LoVo (cell line): ENCODE measurements around the gene COMMD10.
"Not testable (repeated sequence)": the region's sequence is repeated elsewhere in the genome, so short reads cannot be mapped to it uniquely, and the experiment has no call there.

Experiments
- DNase-seq: peaks from one replicate; pipeline ENCODE4 v3.0.0-alpha.2; 2016; ENCODE audit warnings: low spot score

COMMD10 gene

DNA sequence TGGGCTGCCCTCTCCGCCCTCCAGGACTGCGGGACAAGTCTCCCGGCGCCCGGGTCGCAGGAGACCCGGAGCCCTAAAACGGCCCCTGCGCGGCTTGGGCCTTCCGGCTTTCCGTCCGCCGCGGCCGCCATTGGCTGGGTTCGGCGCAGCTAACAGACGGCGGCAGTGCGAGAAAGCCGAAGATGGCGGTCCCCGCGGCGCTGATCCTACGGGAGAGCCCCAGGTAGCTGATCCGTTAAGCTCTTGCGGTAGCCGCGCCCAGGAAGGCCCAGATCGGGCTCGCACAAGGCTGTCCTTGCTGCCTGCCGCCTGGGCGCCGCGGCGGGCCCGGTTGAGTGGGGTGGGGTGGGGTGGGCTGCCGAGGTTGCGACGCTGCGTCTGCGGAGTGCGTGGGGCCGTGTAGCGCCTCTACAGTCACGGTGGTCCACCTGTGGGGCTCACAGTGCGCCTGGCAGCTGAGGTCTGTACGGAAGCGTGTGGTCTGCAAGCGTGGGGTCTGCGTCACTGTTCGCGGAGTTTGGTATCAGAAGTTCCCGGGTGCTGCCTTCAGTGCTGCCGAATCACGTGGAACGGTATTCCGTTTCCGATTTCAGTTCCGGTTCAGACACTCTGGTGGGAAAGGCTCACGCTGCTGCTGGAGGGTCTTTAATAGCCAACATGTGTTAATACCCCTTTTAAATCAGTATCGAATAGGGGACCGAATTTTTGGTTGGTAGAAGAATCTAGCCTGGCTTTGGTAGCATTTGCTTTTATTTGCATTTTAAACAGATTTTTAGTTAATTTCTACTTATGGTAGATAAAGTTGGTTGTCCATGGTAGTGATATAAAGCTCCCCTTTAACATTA, at the start of gene COMMD10:
TSS of gene COMMD10 (plus strand) at position 155 of the 845 bp plus-strand sequence.
- peak; percentile 84 for DNase-seq

DNA sequence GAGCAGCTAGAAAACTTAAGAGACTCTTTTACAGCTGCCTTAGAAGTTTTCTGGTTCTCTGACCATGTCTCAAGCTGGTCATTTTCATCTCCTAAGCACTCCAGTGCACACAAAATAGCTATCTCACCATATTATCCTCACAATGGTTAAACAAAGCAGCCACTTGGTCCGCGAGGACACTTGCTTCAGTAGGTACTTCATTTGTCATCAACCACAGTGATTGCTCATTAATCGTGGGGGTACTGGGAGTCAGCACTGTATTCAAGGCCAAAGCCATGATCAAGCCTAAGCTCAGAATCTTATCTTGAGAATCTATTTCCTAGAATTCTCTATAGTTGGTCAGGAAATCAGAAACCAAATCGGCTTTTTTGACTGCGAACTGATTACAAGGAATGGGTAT, 49.7 kb upstream of the COMMD10 start:
- no peak for DNase-seq

DNA sequence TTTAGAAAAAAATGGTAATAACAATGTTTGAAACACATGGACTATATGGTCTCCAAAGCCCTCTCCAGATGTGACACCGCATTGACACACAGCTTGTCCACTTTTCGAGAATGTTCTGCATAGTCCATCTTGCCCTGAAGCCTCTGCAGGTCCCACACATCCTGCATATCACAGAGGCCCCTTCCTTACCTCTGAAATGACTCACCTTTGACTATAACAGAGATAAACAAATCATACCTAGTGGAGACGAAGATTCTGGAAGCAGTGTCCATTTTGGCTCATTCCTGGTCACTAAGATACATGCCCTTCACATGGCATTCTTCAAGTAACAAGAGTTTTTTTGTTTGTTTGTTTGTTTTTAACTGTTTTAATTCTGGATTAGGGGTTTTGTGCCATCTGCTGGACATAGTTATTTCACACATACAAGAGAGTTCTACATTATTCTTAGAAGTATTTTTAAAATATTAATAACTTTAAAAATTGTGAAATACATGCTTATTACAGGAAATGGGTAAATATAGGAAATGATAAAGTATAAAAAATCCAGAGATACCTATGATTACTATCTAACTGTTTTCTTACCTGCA, 47.5 kb upstream of the COMMD10 start:
- DNase-seq: no peak

DNA sequence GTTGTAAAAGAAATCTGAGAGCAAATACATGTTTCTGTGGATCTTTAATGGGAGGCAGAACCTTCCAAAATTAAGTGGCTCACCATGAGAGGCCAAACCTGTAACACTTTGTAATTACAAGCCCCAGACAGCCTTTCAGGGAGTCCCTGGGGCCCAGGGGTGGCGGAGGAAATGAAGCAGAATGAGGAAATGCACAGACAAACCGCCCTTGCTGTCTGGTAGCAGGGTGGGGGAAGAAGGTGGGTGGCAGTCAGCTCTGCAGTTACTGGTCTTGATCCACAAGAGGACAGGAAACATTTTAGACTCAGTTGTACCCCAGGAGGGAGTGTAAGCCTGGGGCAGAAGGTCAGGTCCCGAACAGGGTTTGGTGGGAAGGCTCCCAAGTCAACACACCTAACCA, 46.0 kb upstream of the COMMD10 start:
- DNase-seq: no peak

GRCh38 chr5:116042375-116042774, 42.5 kb upstream of the COMMD10 start:
- no peak for DNase-seq

- no peak for DNase-seq
These were observed 40.8 kb upstream of the COMMD10 start for GRCh38 chr5:116044073-116044472.

GRCh38 chr5:116045821-116046220, 39.0 kb upstream of the COMMD10 start:
- no peak for DNase-seq

DNA sequence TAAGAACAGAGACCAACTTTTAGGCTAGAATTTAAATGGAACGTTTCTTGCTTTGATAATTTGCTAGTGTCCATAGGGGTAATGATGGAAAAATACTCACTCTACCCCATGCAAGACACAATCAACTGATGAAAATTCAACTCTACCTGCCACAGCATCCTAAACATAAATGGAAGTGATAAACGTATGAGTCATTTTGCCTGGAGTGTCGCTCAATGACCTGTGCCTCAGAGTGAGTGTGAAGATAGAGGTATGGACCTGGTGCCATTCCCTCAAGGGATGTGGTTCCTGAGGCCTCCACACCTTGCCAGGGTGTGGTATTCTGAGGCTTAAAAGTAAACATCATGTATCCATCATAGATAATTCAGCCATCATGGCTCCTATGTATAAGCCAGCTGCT, 38.6 kb upstream of the COMMD10 start:
- DNase-seq: no peak

DNA sequence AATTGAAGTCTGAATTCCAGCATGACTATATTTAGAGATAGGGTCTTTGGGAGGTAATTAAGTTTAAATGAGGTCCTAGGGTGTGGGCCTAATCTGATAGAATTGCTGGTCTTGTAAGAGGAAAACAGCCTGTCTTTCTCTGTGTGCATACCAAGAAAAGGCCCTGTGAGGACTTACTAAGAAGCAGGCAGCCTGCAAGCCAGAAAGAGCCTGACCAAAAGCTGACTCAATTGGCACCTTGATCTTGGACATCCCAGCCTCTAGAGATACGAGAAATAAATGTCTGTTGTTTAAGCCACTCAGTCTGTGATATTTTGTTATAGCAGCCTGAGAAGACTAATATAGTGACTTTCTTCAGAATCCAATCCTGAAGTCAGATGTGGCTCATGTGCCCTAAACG, 38.0 kb upstream of the COMMD10 start:
- no peak for DNase-seq

- no peak for DNase-seq
These were observed 26.4 kb upstream of the COMMD10 start for GRCh38 chr5:116058346-116058936.

DNA sequence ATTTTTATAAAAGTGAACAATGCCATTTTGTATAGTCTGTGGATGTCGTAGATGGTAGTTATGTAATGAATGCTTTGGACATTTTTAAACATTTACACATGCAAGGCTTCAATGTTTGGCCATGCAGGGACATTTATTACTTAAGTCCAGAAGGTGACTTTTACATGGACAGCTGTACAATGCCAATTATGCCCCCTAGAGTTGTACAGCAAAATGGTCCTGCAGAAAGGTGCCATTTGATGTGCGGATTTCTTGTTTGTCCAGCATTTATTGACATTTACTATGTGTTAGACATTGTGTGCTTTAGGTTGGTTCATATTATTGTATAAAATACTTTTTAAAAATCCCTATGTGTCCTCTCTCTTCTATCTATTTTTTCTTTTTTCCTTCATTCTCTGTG, 22.5 kb upstream of the COMMD10 start:
- DNase-seq: no peak

- DNase-seq: no peak
These were observed 20.9 kb upstream of the COMMD10 start for GRCh38 chr5:116063950-116064349.

- peak; percentile 65 for DNase-seq
These were observed 16.7 kb upstream of the COMMD10 start for GRCh38 chr5:116068028-116068632.

- DNase-seq: no peak
These were observed 13.6 kb upstream of the COMMD10 start for GRCh38 chr5:116071211-116071610.

DNA sequence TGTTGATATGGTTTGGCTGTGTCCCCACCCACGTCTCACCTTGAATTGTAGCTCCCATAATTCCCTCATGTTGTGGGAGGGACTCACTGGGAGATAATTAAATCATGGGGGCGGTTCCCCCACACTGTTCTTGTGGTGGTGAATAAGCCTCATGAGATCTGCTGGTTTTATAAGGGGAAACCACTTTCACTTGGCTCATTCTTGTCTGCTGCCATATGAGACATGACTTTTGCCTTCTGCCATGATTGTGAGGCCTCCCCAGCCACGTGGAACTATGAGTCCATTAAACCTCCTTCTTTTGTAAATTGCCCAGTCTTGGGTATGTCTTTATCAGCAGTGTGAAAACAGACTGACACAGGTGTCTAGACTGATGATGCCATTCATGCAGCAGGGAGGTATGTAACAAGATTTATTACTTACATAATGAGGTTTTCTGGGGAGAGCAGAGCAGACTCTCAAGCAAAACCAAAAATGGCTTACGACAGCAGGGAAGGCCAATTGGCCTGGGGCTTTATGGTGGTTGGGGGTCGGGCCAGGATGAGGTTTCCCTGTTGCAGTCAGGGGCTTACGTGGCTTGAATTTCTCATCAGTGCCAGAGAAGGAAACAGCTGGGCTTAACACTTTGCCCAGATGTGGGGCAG, 9.5 kb upstream of the COMMD10 start:
- DNase-seq: no peak

DNA sequence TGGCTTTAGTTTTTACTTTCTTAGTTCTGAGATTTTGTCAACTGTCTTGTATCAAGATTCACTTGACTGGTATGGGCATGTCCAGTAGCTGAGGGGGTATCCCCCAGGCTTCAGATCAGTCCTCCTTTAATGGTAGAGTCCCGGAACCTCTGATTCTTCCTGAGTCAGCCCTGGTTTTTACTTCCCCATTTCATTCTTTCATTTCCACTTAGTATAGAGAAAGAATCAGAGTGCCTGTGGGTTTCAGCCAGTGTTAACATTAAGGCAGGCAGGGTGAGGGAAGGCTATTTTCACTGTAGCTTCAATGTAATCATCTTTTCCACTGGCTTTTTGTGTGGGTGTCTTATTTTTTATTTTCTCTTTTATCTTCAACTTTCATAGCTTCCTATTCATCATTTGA, 8.3 kb upstream of the COMMD10 start:
- no peak for DNase-seq

DNA sequence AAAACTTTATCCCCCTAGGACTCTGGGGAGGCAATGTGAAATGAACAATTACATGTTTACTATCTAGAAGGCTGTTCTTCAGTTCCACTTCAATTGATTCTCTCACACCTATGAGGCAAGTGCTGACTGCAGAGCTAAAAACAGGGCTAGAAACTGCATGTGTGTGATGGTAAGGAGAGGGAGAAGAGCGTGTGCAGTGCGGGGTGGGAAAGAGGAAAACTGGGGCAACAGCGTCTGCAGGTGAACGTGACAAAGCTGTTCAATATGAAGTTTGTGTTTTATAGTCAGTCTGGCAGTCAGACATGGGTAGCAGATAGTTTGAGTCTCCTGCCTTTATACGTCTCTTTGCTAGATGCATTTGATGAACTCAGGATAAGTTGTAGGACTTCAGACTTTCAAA, 6.6 kb upstream of the COMMD10 start:
- DNase-seq: no peak

DNA sequence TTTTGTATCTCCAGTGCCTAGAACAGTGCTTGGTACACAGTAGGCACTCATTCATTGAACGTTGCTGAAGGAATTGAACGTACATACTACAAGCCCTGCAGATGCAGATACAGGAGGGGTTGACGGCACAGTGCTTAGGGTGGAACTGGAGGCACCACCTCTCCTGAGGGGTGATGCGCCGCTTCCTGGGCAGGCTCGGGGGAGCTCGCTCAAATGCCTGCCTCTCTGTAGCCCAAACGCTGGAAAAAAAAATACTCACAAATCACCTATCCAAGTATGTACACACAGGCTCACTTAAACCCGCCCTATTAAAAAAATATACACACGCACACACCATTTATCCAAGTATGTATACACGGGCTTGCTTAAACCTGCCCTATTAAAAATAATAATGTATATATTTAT, 536 bp upstream of the COMMD10 start:
- no peak for DNase-seq

DNA sequence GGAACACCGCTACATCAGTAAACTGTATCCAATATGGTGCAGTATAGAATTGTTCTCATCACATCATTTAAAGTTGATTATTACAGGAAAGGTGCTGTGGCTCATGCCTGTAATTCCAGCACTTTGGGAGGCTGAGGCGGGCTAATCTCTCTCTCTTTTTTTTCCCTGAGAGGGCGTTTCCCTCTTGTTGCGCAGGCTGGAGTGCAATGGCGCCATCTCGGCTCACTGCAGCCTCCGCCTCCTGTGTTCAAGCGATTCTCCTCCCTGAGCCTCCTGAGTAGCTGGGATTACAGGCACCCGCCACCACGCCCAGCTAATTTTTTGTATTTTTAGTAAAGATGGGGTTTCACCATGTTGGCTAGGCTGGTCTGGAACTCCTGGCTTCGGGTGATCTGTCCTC, 1.5 kb downstream of the COMMD10 start:
- DNase-seq: not testable (repeated sequence)

- DNase-seq: no peak
These were observed 3.2 kb downstream of the COMMD10 start for GRCh38 chr5:116088062-116088461.

DNA sequence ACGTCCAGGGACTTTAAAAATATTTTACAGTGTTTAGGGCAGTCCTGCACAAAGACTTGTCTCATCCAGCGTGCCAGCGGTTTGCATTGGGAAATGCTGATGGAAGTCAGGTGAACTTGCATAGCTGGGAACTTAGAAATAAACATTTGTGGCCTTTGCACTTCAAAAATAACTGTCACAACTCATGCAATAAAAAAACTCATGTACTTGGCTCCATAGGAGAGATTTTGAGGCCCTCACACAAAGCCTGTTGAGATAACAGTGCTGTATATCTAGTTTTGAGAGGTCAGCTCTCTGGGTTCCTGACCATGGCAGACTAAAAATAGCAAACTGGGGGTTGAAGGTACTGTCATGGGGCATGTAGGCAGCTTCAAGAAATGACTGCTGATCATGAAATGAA, 5.5 kb downstream of the COMMD10 start:
- DNase-seq: no peak

GRCh38 chr5:116091416-116091815, 6.6 kb downstream of the COMMD10 start:
- DNase-seq: no peak
